Fibroblast of pulmonary artery (primary cell): ENCODE results near the gene TREM1.

Source experiments
- DNase-seq: peaks from one replicate; pipeline ENCODE4 v3.0.0-alpha.2; 2010; ENCODE audit warnings: low read depth
- H3K4me3 ChIP-seq: replicated peaks from 2 replicates; pipeline ENCODE4 v1.5.1; 2011; ENCODE audit warnings: low read depth, mild to moderate bottlenecking, control low read depth, low read length, moderate library complexity
- TF ChIP-seq, protein P1 (sequence below): IDR thresholded peaks from 2 replicates; pipeline ENCODE4 v1.5.1; 2011; ENCODE audit warnings: mild to moderate bottlenecking, control low read depth, low read length, inconsistent platforms; ENCODE audit errors: missing control alignments

Gene TREM1

DNA sequence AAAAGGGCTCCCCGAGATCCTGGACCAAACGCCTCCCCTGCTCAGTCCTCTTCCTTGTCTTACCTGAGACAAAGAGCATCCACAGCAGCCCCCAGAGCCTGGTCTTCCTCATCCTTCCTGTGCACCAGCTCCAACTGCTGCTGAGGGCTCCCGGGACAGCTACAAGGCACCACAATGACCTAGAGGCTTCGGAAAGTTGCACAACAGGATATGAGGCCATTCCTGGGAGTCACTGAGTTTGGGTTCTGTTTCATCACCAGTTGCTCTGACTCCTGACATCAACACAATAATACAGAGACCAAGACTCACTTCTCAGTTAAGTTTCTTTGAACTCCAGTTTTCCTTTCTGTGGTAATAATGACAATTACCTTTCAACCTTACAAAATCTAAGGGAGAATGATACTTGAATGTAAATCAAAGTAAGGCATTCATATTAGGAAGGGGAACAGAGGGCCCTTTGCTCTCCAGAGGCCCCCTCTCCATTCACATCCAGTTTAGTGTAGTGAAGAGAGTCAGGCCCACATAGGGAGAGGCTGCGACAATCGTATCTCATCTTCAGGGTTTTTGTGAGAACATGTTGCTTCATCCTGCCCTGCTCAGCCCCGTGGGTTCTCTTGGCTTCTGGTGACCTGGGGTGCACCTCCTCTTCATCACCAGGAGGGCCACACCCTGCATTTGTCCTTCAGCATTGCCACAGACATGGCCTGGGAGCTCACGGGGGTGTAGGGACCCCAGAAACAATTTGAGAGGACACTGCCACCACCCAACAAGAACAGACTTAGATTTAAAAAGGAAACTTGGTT, at the start of gene TREM1:
Gene TREM1, minus strand, starts transcription at position 139 of the 803 bp plus-strand sequence. Its CDS starts 27 bp downstream, at position 112.
- no peak within 1 kb of the TSS for H3K4me3 ChIP-seq
- peak; percentile 96 for DNase-seq
- TF ChIP-seq, protein P1, sequence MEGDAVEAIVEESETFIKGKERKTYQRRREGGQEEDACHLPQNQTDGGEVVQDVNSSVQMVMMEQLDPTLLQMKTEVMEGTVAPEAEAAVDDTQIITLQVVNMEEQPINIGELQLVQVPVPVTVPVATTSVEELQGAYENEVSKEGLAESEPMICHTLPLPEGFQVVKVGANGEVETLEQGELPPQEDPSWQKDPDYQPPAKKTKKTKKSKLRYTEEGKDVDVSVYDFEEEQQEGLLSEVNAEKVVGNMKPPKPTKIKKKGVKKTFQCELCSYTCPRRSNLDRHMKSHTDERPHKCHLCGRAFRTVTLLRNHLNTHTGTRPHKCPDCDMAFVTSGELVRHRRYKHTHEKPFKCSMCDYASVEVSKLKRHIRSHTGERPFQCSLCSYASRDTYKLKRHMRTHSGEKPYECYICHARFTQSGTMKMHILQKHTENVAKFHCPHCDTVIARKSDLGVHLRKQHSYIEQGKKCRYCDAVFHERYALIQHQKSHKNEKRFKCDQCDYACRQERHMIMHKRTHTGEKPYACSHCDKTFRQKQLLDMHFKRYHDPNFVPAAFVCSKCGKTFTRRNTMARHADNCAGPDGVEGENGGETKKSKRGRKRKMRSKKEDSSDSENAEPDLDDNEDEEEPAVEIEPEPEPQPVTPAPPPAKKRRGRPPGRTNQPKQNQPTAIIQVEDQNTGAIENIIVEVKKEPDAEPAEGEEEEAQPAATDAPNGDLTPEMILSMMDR: no peak

DNA sequence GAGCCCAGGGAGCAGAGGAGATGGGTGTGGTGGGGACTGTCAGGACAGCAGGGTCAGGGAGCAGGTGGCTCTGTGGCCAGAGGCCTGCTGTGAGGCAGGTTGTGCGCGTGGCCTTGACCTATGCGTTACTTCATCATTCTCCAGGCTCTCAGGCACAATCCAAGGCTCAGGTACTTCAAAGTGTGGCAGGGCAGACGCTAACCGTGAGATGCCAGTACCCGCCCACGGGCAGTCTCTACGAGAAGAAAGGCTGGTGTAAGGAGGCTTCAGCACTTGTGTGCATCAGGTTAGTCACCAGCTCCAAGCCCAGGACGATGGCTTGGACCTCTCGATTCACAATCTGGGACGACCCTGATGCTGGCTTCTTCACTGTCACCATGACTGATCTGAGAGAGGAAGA, 49.5 kb upstream of the TREM1 start:
- TF ChIP-seq, protein P1: no peak
- no peak overlapping the region for H3K4me3 ChIP-seq
- no peak for DNase-seq

DNA sequence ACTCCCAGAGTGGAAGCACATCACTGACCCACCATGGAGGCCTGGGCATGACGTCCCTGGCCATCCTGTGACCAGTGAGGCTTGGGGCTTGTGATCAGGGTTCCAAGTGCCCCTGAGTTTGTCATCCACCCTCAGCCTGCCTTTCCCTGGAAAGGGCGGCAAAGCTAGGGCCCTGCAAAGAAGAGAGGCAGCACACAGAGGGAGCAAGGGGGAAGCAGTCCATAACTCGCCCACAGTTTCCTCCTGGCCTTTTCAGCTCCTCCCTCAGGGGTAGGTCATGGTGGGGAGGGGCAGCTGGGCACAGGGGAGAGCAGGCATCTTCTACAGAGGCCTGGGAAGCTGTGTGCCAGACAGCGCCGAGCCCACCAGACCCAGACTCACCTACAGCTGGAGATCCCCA, 48.8 kb upstream of the TREM1 start, which contains the start of gene NCR2:
Gene NCR2, plus strand, starts transcription at position 313 of the 400 bp plus-strand sequence. CDS start 269 bp downstream, outside the sequence.
- TF ChIP-seq, protein P1: no peak
- no peak for DNase-seq

DNA sequence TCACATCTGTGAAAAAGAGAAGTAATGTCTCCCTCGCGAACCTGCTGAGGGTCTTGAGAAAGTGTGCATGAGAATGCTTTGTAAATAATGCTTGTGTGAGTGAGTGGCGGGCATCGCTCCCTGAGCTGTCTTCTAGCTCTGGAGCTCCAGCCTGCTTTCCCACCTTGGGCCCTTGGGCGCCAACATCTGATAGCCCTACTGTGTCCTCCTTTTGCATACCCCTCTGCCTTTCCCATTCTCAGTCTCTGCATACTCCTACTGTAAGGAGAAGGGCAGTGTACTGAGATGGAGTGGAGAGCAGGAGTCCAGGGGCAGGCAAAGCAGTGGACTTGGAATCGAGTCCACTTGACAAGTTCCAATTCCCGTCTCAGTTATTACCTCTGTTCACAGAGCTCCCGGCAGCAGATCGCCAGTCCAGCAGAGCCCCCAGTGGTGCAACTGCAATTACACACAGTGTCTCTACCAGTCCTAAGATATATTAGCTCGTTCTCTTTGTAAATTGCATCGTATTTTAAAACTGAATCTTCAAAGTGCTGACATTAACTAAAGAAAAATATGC, 48.1 kb upstream of the TREM1 start:
- TF ChIP-seq, protein P1: peak; percentile 34
- H3K4me3 ChIP-seq: no peak overlapping the region
- DNase-seq: peak; percentile 7

More for the DNA sequence above, 48.8 kb upstream of the TREM1 start, which contains the start of gene NCR2:
- no peak within 1 kb of the TSS for H3K4me3 ChIP-seq

DNA sequence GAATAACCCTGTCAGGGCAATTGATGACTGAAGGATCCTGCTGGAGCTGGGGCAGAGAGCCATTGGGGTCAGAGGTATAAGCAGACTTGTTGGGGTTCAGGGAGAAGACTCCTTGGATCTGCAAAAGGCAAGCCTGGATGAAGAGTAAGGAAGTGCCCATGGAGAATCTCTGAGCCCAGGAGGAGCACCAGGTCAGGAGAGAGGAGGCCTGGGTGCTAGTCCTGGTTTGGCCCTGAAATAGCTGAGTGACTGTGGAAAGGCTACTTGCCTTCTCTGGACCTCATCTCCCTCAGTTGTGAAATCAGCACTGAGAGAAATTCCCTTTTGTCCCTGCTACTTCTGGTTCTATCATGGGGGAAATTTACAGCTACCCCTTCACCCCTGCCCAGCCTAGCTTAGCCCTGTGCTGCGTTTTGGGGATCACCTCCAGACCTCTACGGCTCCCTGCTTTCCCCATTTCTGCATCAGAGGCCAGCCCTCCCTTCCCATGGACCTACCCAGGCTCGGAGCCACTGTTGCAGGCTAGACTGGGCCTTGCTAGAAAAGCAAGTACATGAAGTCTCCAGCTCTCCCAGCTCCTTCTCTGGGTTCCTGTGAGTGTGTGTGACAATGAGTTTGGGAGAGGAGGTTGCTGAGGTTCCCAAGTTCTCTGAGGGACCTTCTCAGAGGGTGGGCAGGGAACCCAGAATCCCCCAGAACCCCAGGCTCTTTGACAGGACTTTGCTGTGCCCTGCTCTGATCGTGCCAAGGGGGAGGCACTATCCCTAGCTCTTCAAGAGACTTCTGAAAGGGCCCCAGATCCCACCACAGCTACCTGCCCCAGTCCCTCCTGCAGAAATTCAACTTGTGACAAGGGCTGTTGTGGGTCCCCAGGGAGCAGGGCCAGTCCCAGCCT, 46.6 kb upstream of the TREM1 start:
- DNase-seq: no peak
- TF ChIP-seq, protein P1: no peak

DNA sequence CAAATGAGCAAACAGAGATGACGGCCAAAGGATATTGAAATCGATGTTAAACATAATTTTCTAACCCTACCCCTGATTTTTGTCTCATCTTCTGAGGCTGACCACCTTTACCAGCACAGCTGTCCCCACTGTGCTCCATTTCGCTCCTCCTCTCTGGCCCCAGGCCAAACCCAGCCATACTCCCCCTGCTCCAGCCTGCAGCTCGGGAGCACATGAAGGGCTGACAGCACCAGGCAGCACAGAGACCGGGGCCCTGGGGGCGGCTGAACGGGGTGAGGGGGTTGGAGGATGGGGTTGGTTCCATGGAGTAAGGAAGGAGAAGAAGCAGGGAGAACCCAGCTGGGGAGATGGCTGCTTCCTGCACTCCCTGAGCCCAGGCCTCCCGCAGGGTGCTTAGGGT, 45.8 kb upstream of the TREM1 start:
- no peak for DNase-seq
- TF ChIP-seq, protein P1: no peak
- no peak overlapping the region for H3K4me3 ChIP-seq

More for the DNA sequence above, 46.6 kb upstream of the TREM1 start:
- no peak overlapping the region for H3K4me3 ChIP-seq
